A549 (cell line): ENCODE results near the gene DDX10.

Source experiments
- ELK1 ChIP-seq: fragments of 150-350 bp; IDR thresholded peaks from 2 replicates; pipeline ENCODE4 v1.6.1; 2014; ENCODE audit warnings: low read depth, mild to moderate bottlenecking, low read length
- MAZ ChIP-seq: fragments of 150-350 bp; IDR thresholded peaks from 2 replicates; pipeline ENCODE4 v1.6.1; 2014; ENCODE audit warnings: antibody characterized with exemption, low read depth, low read length, borderline replicate concordance
- PBX3 ChIP-seq: IDR thresholded peaks from 2 replicates; pipeline ENCODE4 v1.6.1; 2012
- SREBF2 ChIP-seq: fragments of 450-650 bp; IDR thresholded peaks from 2 replicates; pipeline ENCODE4 v1.6.1; 2014; ENCODE audit warnings: mild to moderate bottlenecking, moderate library complexity
- USF2 ChIP-seq: fragments of 450-650 bp; IDR thresholded peaks from 2 replicates; pipeline ENCODE4 v1.6.1; 2014; ENCODE audit warnings: antibody characterized with exemption

- TF ChIP-seq PBX3 = no peak
- TF ChIP-seq ELK1 = no peak
- no peak for TF ChIP-seq MAZ
- TF ChIP-seq USF2 = no peak
- TF ChIP-seq SREBF2 = no peak
Measured at GRCh38 chr11:108871867-108872266, 207.0 kb downstream of the DDX10 start.
